ENCODE data around the gene ROCK2. TPM values are rescaled to one million over a fixed set of nuclear protein-coding genes. Genes with fewer than 3 reads are reported as not detected.
A peak's percentile ranks its signal among the peaks of the same experiment; 100 is the strongest.

ROCK2 gene
- total RNA-seq, 2 donors from 2014 or later: 29.6 to 32.2 TPM

DNA sequence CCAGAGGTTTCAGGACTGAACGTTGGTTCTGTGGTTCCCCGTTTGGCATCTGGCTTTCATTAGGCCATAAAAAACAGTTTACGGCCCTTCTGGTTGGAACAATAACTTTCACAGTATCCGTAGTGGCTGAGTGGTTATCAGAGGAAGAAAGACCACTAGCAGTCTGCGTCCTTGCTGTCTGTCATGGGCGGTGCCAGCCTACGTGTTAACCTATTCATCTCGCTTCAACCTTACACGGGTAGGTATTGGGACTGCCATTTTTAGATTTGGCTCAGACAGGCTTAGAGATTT lies 42.6 kb upstream of the ROCK2 start:
- TF ChIP-seq, protein P1, sequence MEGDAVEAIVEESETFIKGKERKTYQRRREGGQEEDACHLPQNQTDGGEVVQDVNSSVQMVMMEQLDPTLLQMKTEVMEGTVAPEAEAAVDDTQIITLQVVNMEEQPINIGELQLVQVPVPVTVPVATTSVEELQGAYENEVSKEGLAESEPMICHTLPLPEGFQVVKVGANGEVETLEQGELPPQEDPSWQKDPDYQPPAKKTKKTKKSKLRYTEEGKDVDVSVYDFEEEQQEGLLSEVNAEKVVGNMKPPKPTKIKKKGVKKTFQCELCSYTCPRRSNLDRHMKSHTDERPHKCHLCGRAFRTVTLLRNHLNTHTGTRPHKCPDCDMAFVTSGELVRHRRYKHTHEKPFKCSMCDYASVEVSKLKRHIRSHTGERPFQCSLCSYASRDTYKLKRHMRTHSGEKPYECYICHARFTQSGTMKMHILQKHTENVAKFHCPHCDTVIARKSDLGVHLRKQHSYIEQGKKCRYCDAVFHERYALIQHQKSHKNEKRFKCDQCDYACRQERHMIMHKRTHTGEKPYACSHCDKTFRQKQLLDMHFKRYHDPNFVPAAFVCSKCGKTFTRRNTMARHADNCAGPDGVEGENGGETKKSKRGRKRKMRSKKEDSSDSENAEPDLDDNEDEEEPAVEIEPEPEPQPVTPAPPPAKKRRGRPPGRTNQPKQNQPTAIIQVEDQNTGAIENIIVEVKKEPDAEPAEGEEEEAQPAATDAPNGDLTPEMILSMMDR (IDR thresholded peaks at IDR 0.05): no peak
- TF ChIP-seq POLR2AphosphoS5 (IDR thresholded peaks at IDR 0.05): peak; percentile 53
- H3K27ac ChIP-seq: peak overlapping the region in 1 of 2 donors; percentile 6
- DNase-seq (ENCODE audit: low spot score): peak; percentile 31
- intact Hi-C loops (cut with DNase I): no loop called here
- H3K4me3 ChIP-seq: no peak overlapping the region
- WGBS: 31% methylated on average over 9 of the region's 9 CpGs
- no peaks in the 10 kb centered on the region for H3K36me3 ChIP-seq
- H3K27me3 ChIP-seq (replicated peaks; ENCODE audit: insufficient read depth): no peaks in the 10 kb centered on the region
- peaks cover 12% of the 10 kb centered on the region for H3K4me1 ChIP-seq (replicated peaks)
- no peaks in the 10 kb centered on the region for H3K9me3 ChIP-seq

GRCh38 chr2:11385847-11386246 lies 41.4 kb upstream of the ROCK2 start:
- no peaks in the 10 kb centered on the region for H3K9me3 ChIP-seq
- TF ChIP-seq, protein P1 (IDR thresholded peaks at IDR 0.05): no peak
- TF ChIP-seq POLR2A (IDR thresholded peaks at IDR 0.05): no peak
- H3K4me3 ChIP-seq: no peak overlapping the region
- 86% methylated on average over 3 of the region's 3 CpGs for WGBS
- intact Hi-C loops (cut with DNase I): no loop called here
- H3K4me1 ChIP-seq (replicated peaks): peaks cover 12% of the 10 kb centered on the region
- H3K27me3 ChIP-seq (replicated peaks; ENCODE audit: insufficient read depth): no peaks in the 10 kb centered on the region
- no peaks in the 10 kb centered on the region for H3K36me3 ChIP-seq
- no peak overlapping the region for H3K27ac ChIP-seq
- no peak for DNase-seq (ENCODE audit: low spot score)

DNA sequence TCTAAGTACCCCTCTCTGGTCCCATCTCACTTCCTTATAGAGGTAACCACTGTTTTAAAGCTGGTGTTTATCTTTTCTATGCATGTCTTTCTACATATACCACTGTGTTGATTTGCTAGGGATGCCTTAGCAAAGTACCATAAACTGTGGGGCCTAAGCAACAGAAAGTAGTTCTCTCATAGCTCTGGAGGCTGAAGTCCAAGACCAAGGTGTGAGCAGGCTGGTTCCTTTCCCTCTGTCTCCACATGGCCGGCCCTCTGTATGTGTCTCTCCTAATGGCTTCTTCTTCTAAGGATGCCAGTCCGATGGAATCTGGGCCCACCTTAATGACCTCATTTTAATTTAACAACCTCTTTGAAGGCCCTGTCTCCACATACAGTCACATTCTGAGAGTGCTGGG lies 40.8 kb upstream of the ROCK2 start:
- peaks cover 12% of the 10 kb centered on the region for H3K4me1 ChIP-seq (replicated peaks)
- H3K27me3 ChIP-seq (replicated peaks; ENCODE audit: insufficient read depth): no peaks in the 10 kb centered on the region
- TF ChIP-seq POLR2A (IDR thresholded peaks at IDR 0.05) (no peak), POLR2AphosphoS5 (IDR thresholded peaks at IDR 0.05) (no peak)
- TF ChIP-seq, protein P1 (IDR thresholded peaks at IDR 0.05): no peak
- WGBS: 66% methylated on average over 2 of the region's 2 CpGs
- H3K27ac ChIP-seq: no peak overlapping the region
- no peak for DNase-seq (ENCODE audit: low spot score)
- no peaks in the 10 kb centered on the region for H3K9me3 ChIP-seq
- H3K36me3 ChIP-seq: no peaks in the 10 kb centered on the region
- intact Hi-C loops (cut with DNase I): no loop called here
- no peak overlapping the region for H3K4me3 ChIP-seq

DNA sequence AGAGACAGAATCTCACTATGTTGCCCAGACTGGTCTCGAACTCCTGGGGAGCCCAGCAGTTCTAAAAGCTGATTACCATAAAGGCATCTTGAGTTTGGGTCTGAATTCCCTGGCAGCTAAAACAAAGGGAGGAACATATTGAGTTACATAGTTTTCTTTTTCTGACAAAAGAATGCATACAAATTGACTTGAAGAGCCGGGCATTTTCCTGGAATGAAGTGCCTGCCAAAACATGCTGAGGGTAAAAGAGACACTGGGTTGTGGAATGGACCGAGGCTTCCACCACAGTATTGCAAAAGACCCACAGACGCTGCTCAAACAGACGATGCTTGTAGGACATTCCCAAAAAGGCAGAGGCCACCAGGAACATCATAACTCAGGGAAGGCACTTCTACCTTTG lies 35.1 kb upstream of the ROCK2 start:
- Histone ChIP-seq H3K4me1 (replicated peaks) (no peaks in the 10 kb centered on the region), H3K27ac (no peak overlapping the region), H3K36me3 (no peaks in the 10 kb centered on the region), H3K9me3 (no peaks in the 10 kb centered on the region), H3K4me3 (no peak overlapping the region), H3K27me3 (replicated peaks; ENCODE audit: insufficient read depth) (no peaks in the 10 kb centered on the region)
- DNase-seq (ENCODE audit: low spot score): peak; percentile 48
- TF ChIP-seq, protein P1 (IDR thresholded peaks at IDR 0.05): no peak
- peak; percentile 54 for TF ChIP-seq POLR2AphosphoS5 (IDR thresholded peaks at IDR 0.05)
- WGBS: 25% methylated on average over 5 of the region's 5 CpGs
- intact Hi-C loops (cut with DNase I): no loop called here

GRCh38 chr2:11377928-11378545 lies 33.6 kb upstream of the ROCK2 start:
- Histone ChIP-seq H3K36me3 (no peaks in the 10 kb centered on the region), H3K9me3 (no peaks in the 10 kb centered on the region), H3K4me3 (no peak overlapping the region), H3K4me1 (replicated peaks) (no peaks in the 10 kb centered on the region), H3K27me3 (replicated peaks; ENCODE audit: insufficient read depth) (no peaks in the 10 kb centered on the region), H3K27ac (peak overlapping the region; percentile 45 to 56)
- TF ChIP-seq POLR2AphosphoS5 (IDR thresholded peaks at IDR 0.05) (peak; percentile 11), POLR2A (IDR thresholded peaks at IDR 0.05) (no peak)
- TF ChIP-seq, protein P1 (IDR thresholded peaks at IDR 0.05): no peak
- WGBS: 50% methylated on average over 12 of the region's 12 CpGs
- DNase-seq (ENCODE audit: low spot score): no peak
- intact Hi-C loops (cut with DNase I): no loop called here
